ENCODE data around the gene POC1A.

GRCh38 chr3:52040600-52040999 lies 113.6 kb downstream of the POC1A start:
- TF ChIP-seq CTCF (conservative IDR thresholded peaks at IDR 0.05; ENCODE audit: low read depth, low read length) (no peak), EZH2 (IDR thresholded peaks at IDR 0.05; ENCODE audit: low read length, unreplicated experiment) (no peak)
